GM19438 (cell line): ENCODE results near the gene PCDHGA12.
"Not testable (repeated sequence)": the region's sequence is repeated elsewhere in the genome, so short reads cannot be mapped to it uniquely, and the experiment has no call there.

ENCODE experiments used
- ATAC-seq: cut with Tn5 transposase; IDR thresholded peaks from one replicate; pipeline ENCODE4 v1.9.1; 2021; ENCODE audit warnings: low read depth; ENCODE audit not compliant: unreplicated experiment

The PCDHGA12 gene

GRCh38 chr5:141407790-141408505 is 22.4 kb upstream of the PCDHGA12 start, which contains the start of gene PCDHGB6:
Gene PCDHGB6 (plus strand): TSS chr5:141408021. CDS start chr5:141408203, 182 bp downstream.
- ATAC-seq, result peak; percentile 76

GRCh38 chr5:141409598-141410306 is 20.6 kb upstream of the PCDHGA12 start:
- no peak for ATAC-seq

DNA sequence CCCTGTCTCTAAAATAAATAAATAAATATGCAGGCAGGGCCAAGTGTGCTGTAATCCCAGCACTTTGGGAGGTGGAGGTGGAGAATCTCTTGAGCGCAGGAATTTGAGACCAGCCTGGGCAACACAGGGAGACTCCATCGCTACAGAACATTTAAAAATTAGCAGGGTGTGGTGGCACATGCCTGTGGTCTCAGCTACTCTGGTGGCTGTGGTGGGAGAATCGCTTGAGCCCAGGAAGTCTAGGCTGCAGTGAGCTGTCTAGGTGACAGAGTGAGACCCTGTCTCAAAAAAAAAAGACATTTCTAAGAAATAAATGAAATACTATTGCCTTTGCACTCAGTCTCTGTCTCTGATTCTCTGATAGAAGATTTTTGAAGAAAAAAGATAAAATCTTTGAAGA is 18.7 kb upstream of the PCDHGA12 start:
- ATAC-seq, result no peak

GRCh38 chr5:141412854-141413539 is 17.3 kb upstream of the PCDHGA12 start, which contains the start of gene PCDHGA10:
Gene PCDHGA10 (plus strand): TSS chr5:141412987. CDS start chr5:141413176, 189 bp downstream.
- ATAC-seq, result peak; percentile 76

- ATAC-seq, result peak; percentile 39
These were observed 16.7 kb upstream of the PCDHGA12 start for GRCh38 chr5:141413540-141414069.

GRCh38 chr5:141414548-141415274 is 15.6 kb upstream of the PCDHGA12 start:
- not testable (repeated sequence) for ATAC-seq

DNA sequence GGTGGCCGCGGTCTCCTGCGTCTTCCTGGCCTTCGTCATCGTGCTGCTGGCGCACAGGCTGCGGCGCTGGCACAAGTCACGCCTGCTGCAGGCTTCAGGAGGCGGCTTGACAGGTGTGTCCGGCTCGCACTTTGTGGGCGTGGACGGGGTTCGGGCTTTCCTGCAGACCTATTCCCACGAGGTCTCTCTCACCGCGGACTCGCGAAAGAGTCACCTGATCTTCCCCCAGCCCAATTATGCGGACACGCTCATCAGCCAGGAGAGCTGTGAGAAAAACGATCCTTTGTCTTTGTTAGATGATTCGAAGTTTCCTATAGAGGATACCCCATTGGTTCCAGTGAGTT is 15.1 kb upstream of the PCDHGA12 start:
- not testable (repeated sequence) for ATAC-seq

- not testable (repeated sequence) for ATAC-seq
These were observed 12.7 kb upstream of the PCDHGA12 start, which contains the start of gene PCDHGB7 for GRCh38 chr5:141417494-141418172. Gene PCDHGB7 (plus strand): TSS chr5:141417677. CDS start chr5:141417860, 183 bp downstream.

DNA sequence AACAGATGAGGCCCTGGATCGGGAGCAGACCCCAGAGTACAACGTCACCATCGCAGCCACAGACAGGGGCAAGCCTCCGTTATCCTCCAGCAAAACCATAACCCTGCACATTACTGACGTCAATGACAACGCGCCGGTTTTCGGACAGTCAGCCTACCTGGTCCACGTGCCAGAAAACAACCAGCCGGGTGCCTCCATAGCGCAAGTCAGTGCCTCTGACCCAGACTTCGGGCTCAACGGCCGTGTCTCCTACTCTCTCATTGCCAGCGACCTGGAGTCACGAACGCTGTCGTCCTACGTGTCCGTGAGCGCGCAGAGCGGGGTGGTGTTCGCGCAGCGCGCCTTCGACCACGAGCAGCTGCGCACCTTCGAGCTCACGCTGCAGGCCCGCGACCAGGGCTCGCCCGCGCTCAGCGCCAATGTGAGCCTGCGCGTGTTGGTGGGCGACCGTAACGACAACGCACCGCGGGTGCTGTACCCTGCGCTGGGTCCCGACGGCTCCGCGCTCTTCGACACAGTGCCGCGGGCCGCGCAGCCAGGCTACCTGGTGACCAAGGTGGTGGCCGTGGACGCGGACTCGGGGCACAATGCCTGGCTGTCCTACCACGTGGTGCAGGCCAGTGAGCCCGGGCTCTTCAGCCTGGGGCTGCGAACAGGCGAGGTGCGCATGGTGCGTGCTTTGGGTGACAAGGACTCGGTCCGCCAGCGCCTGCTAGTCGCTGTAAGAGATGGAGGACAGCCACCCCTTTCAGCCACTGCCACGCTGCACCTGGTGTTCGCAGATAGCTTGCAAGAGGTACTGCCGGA is 11.0 kb upstream of the PCDHGA12 start:
- no peak for ATAC-seq

- no peak for ATAC-seq
These were observed 9.3 kb upstream of the PCDHGA12 start, which contains the start of gene PCDHGA11 for GRCh38 chr5:141420855-141421488. Gene PCDHGA11 (plus strand): TSS chr5:141421051. CDS start chr5:141421228, 177 bp downstream.

GRCh38 chr5:141421489-141421855 is 8.8 kb upstream of the PCDHGA12 start:
- no peak for ATAC-seq

- ATAC-seq, result no peak
These were observed 7.5 kb upstream of the PCDHGA12 start for GRCh38 chr5:141422742-141423291.

DNA sequence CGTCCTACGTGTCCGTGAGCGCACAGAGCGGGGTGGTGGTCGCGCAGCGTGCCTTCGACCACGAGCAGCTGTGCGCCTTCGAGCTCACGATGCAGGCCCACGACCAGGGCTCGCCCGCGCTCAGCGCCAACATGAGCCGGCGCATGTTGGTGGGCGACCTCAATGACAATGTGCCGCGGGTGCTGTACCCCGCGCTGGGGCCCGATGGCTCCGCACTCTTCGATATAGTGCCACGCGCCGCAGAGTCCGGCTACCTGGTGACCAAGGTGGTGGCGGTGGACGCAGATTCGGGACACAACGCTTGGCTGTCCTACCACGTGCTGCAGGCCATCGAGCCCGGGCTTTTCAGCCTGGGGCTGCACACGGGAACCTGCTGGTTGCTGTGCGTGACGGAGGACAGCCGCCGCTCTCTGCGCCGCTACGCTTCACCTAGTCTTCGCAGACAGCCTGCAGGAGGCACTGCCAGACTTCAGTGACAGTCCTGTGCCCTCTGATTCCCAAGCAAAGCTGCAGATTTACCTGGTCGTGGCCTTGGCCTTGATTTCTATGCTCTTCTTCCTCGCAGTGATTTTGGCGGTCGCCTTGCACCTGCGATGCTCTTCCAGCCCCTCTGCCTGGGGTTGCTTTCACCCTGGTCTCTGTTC is 2.4 kb upstream of the PCDHGA12 start:
- no peak for ATAC-seq

DNA sequence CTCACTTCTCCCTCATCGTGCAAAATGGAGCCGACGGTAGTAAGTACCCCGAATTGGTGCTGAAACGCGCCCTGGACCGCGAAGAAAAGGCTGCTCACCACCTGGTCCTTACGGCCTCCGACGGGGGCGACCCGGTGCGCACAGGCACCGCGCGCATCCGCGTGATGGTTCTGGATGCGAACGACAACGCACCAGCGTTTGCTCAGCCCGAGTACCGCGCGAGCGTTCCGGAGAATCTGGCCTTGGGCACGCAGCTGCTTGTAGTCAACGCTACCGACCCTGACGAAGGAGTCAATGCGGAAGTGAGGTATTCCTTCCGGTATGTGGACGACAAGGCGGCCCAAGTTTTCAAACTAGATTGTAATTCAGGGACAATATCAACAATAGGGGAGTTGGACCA is 979 bp downstream of the PCDHGA12 start:
- ATAC-seq, result no peak

DNA sequence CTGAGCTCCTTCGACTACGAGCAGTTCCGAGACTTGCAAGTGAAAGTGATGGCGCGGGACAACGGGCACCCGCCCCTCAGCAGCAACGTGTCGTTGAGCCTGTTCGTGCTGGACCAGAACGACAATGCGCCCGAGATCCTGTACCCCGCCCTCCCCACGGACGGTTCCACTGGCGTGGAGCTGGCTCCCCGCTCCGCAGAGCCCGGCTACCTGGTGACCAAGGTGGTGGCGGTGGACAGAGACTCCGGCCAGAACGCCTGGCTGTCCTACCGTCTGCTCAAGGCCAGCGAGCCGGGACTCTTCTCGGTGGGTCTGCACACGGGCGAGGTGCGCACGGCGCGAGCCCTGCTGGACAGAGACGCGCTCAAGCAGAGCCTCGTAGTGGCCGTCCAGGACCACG is 2.0 kb downstream of the PCDHGA12 start:
- not testable (repeated sequence) for ATAC-seq

DNA sequence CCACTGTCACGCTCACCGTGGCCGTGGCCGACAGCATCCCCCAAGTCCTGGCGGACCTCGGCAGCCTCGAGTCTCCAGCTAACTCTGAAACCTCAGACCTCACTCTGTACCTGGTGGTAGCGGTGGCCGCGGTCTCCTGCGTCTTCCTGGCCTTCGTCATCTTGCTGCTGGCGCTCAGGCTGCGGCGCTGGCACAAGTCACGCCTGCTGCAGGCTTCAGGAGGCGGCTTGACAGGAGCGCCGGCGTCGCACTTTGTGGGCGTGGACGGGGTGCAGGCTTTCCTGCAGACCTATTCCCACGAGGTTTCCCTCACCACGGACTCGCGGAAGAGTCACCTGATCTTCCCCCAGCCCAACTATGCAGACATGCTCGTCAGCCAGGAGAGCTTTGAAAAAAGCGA is 2.4 kb downstream of the PCDHGA12 start:
- ATAC-seq, result not testable (repeated sequence)

- no peak for ATAC-seq
These were observed 3.7 kb downstream of the PCDHGA12 start for GRCh38 chr5:141434006-141434405.

DNA sequence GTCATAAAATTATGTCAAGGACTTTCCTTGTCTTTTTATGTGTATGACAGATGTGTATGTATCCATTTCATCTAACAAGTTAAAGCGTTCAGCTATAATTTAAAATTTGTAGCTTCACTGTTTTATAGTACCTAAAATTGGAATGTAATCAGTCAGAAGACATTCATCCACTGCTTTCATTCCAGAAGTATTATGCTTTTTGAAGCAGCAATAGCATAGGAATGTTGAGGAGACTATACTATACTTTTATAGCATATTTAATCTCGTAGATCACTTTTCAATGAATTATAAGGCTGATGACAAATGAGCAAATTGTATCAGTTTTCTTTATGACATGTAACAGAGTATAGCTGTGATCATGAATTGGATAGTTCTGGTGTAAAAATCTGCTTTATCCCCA is 6.9 kb downstream of the PCDHGA12 start:
- no peak for ATAC-seq
